ENCODE results near the gene TEX19. TPM values are rescaled to one million over a fixed set of nuclear protein-coding genes. Genes with fewer than 3 reads are reported as not detected.

TEX19 gene
- total RNA-seq, 4 donors from 2014 or later = not detected

DNA sequence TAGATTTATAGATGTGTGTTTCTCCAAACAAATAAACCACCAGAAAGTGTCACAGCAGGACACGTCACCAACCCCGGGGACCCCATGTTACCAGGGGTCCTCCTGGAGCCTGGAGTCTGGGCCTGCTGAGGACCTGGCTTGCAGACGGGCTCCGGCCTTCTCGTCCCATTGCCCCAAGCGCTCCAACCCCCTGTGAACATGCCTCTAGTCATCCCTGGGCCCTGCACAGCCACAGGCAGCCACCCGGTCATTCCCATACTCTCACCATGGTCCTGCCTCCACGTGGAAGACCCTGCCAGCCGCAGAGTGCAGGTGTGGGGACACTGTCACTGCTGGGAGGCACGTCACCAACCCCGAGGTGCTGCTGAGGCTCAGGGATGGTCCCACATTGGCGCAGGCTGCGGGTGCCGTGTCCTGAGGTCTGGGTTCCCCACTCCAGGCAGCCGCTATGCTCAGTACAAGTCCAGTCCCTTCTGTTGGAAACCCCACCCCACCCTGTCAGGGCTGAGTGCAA, 30.0 kb upstream of the TEX19 start:
- peaks cover 0 to 36% (median 17%) of the 10 kb centered on the region in 3 donors for H3K4me1 ChIP-seq
- H3K9me3 ChIP-seq = no peaks in the 10 kb centered on the region
- H3K27ac ChIP-seq = no peak overlapping the region
- no CpG with 5 or more reads among the region's 15 CpGs for WGBS, 2 donors (ENCODE audit: low coverage in 1 of 2)
- H3K36me3 ChIP-seq = no peaks in the 10 kb centered on the region
- no peak for TF ChIP-seq EP300 (IDR thresholded peaks at IDR 0.05)
- no peak for TF ChIP-seq POLR2A (IDR thresholded peaks at IDR 0.05)
- TF ChIP-seq POLR2AphosphoS5 (IDR thresholded peaks at IDR 0.05) = no peak
- TF ChIP-seq CTCF (IDR thresholded peaks at IDR 0.05) = no peak
- no peak overlapping the region for H3K4me3 ChIP-seq
- peaks cover 4% of the 10 kb centered on the region for H3K27me3 ChIP-seq
- ATAC-seq = no peak

DNA sequence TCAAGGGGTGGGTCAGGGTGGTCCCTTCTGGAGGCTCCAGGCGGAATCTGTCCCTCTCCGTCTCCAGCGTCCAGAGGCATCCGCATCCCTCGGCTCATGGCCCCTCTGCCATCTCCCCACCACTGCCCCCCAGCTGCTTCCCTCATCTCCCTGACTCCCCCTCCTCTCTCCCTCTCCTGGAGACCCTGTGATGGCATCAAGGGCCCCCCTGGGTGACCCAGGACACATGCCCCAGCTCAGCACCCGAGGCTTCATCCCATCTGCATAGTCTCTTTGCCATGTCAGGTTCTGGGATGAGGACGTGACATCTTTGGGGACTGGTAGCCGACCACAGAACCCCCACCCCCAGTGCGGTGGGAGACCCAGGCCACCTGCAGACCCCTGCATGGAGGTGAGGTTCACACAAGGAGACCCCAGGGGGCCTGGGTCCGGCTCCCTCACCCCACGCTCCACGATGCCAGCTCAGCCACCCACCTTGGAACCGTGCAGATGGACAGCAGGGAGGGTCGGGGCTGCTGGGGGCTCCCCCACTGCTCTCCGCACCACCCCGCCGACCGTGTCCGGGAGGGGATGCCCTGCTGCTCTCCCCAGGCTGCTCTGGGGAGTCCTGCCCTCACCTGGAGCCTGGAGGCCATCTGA, 29.2 kb upstream of the TEX19 start:
- H3K36me3 ChIP-seq = no peaks in the 10 kb centered on the region
- H3K4me1 ChIP-seq = peaks cover 0 to 44% (median 24%) of the 10 kb centered on the region in 3 donors
- H3K27me3 ChIP-seq = peaks cover 4% of the 10 kb centered on the region
- ATAC-seq = no peak
- TF ChIP-seq CTCF (IDR thresholded peaks at IDR 0.05) (no peak), POLR2A (IDR thresholded peaks at IDR 0.05) (no peak), EP300 (IDR thresholded peaks at IDR 0.05) (no peak), POLR2AphosphoS5 (IDR thresholded peaks at IDR 0.05) (no peak)
- no peaks in the 10 kb centered on the region for H3K9me3 ChIP-seq
- 40% methylated on average over 1 of the region's 19 CpGs; no CpG with 5 or more reads in 1 of the 2 donors for WGBS, 2 donors (ENCODE audit: low coverage in 1 of 2)
- H3K27ac ChIP-seq = no peak overlapping the region
- no peak overlapping the region for H3K4me3 ChIP-seq

DNA sequence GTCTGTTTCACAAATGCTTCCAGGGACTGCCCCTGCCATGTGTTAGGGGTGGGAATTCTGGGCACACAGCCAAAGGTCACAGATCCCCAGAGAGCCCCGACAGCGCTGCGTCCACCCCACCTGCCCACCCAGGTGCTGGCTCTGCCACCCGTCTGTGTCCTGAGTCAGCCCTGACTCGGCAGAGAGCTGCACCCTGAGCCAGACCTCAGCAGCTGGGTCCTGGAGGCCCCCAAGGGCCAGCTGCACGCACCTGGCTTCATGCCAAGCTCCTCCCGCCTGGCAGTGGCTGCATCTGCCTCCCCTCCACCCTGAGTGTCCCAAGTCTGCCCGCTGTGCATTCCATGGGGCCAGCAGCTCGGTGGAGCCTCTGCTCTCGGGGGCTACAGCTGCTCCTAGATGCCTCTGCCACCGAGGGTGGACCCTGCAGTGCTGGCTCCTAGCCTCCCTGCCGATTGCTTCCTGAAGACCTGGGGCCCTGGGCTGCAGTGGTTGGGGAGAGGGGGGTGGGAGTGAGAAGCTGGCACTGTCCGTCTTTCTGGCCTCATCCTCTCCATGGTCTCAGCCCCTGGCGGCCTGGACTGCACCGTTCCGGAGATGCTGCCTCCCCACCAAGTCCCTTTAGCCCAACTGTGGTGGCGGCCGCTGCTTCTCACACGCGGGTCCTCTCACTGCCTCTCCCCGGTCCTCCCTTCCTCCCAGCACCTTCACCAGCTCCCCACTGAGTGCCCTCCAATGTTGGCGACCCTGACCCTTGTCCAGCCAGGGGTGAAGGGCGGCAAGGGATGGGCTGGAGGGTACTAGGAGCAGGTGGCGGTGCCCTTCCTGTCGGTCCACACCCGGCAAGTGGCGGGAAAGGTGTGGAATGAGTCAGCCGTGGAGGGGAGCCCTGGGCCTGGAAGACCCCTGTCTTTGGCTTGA, 28.5 kb upstream of the TEX19 start:
- no peak overlapping the region for H3K27ac ChIP-seq
- H3K27me3 ChIP-seq = peaks cover 4% of the 10 kb centered on the region
- H3K36me3 ChIP-seq = no peaks in the 10 kb centered on the region
- TF ChIP-seq EP300 (IDR thresholded peaks at IDR 0.05) (no peak), POLR2A (IDR thresholded peaks at IDR 0.05) (peak in 1 of 2 donors; percentile 9)
- H3K4me1 ChIP-seq = peaks cover 0 to 52% (median 32%) of the 10 kb centered on the region in 3 donors
- no peak for ATAC-seq
- no CpG with 5 or more reads among the region's 28 CpGs for WGBS, 2 donors (ENCODE audit: low coverage in 1 of 2)
- no peaks in the 10 kb centered on the region for H3K9me3 ChIP-seq
- H3K4me3 ChIP-seq = no peak overlapping the region

GRCh38 chr17:82331345-82331939, 27.6 kb upstream of the TEX19 start:
- H3K36me3 ChIP-seq = no peaks in the 10 kb centered on the region
- no peaks in the 10 kb centered on the region for H3K9me3 ChIP-seq
- no peak for ATAC-seq
- peaks cover 4% of the 10 kb centered on the region for H3K27me3 ChIP-seq
- peaks cover 0 to 57% (median 32%) of the 10 kb centered on the region in 3 donors for H3K4me1 ChIP-seq
- H3K27ac ChIP-seq = no peak overlapping the region
- H3K4me3 ChIP-seq = no peak overlapping the region
- WGBS, 2 donors (ENCODE audit: low coverage in 1 of 2) = 91% methylated on average over 12 of the region's 25 CpGs; no CpG with 5 or more reads in 1 of the 2 donors
- TF ChIP-seq POLR2AphosphoS5 (IDR thresholded peaks at IDR 0.05) = no peak

DNA sequence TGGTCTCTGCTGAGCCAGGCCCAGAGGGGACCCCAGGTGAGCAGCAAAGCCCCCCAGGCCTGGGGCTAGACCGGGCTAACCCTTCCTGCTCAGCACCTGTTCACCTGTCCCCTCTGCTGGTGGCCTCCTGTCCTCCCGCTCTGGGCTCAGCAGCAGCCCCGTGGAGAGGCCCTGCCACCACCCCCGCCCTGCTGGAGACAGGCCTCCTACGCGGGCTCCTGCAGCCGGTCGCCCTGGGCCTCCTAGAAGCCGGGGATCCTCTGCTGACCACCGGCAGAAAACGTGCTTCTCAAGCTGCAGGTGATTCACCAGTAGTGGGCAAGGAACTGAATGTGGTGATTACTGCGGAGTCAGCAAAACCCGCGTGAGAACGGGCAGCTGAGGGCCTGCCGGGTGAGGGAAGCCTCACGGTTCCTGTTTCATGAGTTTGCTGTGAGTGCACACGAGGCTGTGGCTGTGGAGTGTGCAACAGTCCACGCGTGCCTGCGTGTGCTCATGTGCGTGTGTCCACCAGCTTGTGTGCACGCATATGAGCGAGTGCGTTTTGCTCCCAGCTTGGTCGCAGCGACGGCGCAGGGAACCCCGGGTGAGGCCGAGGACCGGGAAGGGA, 26.3 kb upstream of the TEX19 start:
- WGBS, 2 donors (ENCODE audit: low coverage in 1 of 2) = 0 to 4% methylated on average over 7 to 9 of the region's 32 CpGs
- H3K4me1 ChIP-seq = peaks cover 0 to 57% (median 32%) of the 10 kb centered on the region in 3 donors
- ATAC-seq = peak; percentile 29
- no peaks in the 10 kb centered on the region for H3K36me3 ChIP-seq
- H3K9me3 ChIP-seq = no peaks in the 10 kb centered on the region
- TF ChIP-seq POLR2AphosphoS5 (IDR thresholded peaks at IDR 0.05) (no peak), CTCF (IDR thresholded peaks at IDR 0.05) (no peak), POLR2A (IDR thresholded peaks at IDR 0.05) (no peak), EP300 (IDR thresholded peaks at IDR 0.05) (no peak)
- peak overlapping the region in 2 of 4 donors; percentile 70 to 78 for H3K27ac ChIP-seq
- peaks cover 4% of the 10 kb centered on the region for H3K27me3 ChIP-seq
- peak overlapping the region; percentile 57 to 70 for H3K4me3 ChIP-seq
